K562 (cell line): ENCODE data around the gene FAM167B. TPM values are rescaled to one million over a fixed set of nuclear protein-coding genes. Genes with fewer than 3 reads are reported as not detected.

ENCODE experiments used
- CCNT2 ChIP-seq: IDR thresholded peaks from 2 replicates; pipeline ENCODE4 v1.6.1; 2011; ENCODE audit warnings: borderline replicate concordance, low read depth, mild to moderate bottlenecking, moderate library complexity, mixed read lengths, low read length; ENCODE audit not compliant: insufficient read length; ENCODE audit errors: extremely low read depth
- LARP7 ChIP-seq: fragments of 450-650 bp; IDR thresholded peaks from 2 replicates; pipeline ENCODE4 v1.6.1; 2016
- MCM7 ChIP-seq, 2 experiments: fragments of 450-650 bp; IDR thresholded peaks; 2 replicates each; pipeline ENCODE4 v1.6.1; 2016 to 2018
- RFX5 ChIP-seq: IDR thresholded peaks from 2 replicates; pipeline ENCODE4 v1.6.1; 2011; ENCODE audit warnings: low read depth, mild to moderate bottlenecking, improper control_type of control experiment, low read length
- XRCC4 ChIP-seq: IDR thresholded peaks from one replicate; pipeline ENCODE4 v1.6.1; 2011; ENCODE audit not compliant: insufficient read depth, insufficient read length; ENCODE audit errors: extremely low read depth
- YY1 ChIP-seq, 3 experiments: IDR thresholded peaks; 2 replicates each; pipeline ENCODE4 v1.6.1; 2011; ENCODE audit warnings: low read length in 2 of 3, mild to moderate bottlenecking in 2 of 3, moderate library complexity in 2 of 3, borderline replicate concordance in 1 of 3, control low read depth in 1 of 3, low read depth in 1 of 3; ENCODE audit not compliant: insufficient read depth in 3 of 3, insufficient replicate concordance in 2 of 3, control insufficient read depth in 1 of 3, insufficient read length in 1 of 3; ENCODE audit errors: extremely low read depth in 1 of 3
- ZNF324 ChIP-seq: fragments of 250-450 bp; sonication (Bioruptor Pico); IDR thresholded peaks from 2 replicates; pipeline ENCODE4 v1.4.0; 2020; ENCODE audit warnings: mild to moderate bottlenecking
- ZNF717 ChIP-seq: fragments of 250-450 bp; sonication (Bioruptor Pico); IDR thresholded peaks from 2 replicates; pipeline ENCODE4 v1.5.0; 2021
- ZNF780A ChIP-seq: fragments of 250-450 bp; sonication (Bioruptor Pico); IDR thresholded peaks from 2 replicates; pipeline ENCODE4 v1.5.0; 2021; ENCODE audit warnings: mild to moderate bottlenecking
- polyA plus RNA-seq, 8 experiments: library from polyadenylated mRNA; depleted of rRNA in 4 of 8; stranded (reverse) in 5 of 8; unstranded in 3 of 8; fragments of >200 nt; fragmentation: Nextera tagmentation in 2 of 8; fragmentation: Illumina TruSeq in 1 of 8; extraction: Ambion mirVana in 2 of 8; extraction: Trizol in 1 of 8; gene quantifications; 2 replicates each; pipeline versions ENCODE4 v1.2.1 to v1.2.3, GENCODE V29; 2011 to 2014; ENCODE audit warnings: inconsistent platforms in 1 of 8, missing spikeins in 1 of 8
- total RNA-seq, 7 experiments: library from RNA; depleted of rRNA in 6 of 7; stranded (reverse); fragments of >200 nt in 6 of 7; fragmentation: Illumina TruSeq in 2 of 7; extraction: Trizol in 2 of 7; gene quantifications; 2 replicates each; pipeline versions ENCODE4 v1.2.1 to v1.2.3, GENCODE V29; 2011 to 2021; ENCODE audit warnings: low replicate concordance in 1 of 7
- TF ChIP-seq, protein P1 (sequence below): fragments of 450-650 bp; IDR thresholded peaks from 2 replicates; pipeline ENCODE4 v1.6.1; 2016; ENCODE audit warnings: mild to moderate bottlenecking, moderate library complexity
- TF ChIP-seq, protein P2 (sequence below): sonication (generic); formaldehyde crosslinking; IDR thresholded peaks from 2 replicates; pipeline ENCODE4 v1.8.0; 2023; ENCODE audit warnings: mild to moderate bottlenecking, missing genetic modification reagents
- TF ChIP-seq, protein P3 (sequence below): conservative IDR thresholded peaks from 2 replicates; pipeline ENCODE4 v1.6.1; 2011; ENCODE audit warnings: low read depth, mild to moderate bottlenecking, low read length; ENCODE audit not compliant: control insufficient read depth

FAM167B gene
- total and polyA plus RNA-seq, 9 of the 15 experiments (the other 6 are each of a cell fraction or from before 2014, with no cell fraction given) = not detected

- TF ChIP-seq, protein P1, sequence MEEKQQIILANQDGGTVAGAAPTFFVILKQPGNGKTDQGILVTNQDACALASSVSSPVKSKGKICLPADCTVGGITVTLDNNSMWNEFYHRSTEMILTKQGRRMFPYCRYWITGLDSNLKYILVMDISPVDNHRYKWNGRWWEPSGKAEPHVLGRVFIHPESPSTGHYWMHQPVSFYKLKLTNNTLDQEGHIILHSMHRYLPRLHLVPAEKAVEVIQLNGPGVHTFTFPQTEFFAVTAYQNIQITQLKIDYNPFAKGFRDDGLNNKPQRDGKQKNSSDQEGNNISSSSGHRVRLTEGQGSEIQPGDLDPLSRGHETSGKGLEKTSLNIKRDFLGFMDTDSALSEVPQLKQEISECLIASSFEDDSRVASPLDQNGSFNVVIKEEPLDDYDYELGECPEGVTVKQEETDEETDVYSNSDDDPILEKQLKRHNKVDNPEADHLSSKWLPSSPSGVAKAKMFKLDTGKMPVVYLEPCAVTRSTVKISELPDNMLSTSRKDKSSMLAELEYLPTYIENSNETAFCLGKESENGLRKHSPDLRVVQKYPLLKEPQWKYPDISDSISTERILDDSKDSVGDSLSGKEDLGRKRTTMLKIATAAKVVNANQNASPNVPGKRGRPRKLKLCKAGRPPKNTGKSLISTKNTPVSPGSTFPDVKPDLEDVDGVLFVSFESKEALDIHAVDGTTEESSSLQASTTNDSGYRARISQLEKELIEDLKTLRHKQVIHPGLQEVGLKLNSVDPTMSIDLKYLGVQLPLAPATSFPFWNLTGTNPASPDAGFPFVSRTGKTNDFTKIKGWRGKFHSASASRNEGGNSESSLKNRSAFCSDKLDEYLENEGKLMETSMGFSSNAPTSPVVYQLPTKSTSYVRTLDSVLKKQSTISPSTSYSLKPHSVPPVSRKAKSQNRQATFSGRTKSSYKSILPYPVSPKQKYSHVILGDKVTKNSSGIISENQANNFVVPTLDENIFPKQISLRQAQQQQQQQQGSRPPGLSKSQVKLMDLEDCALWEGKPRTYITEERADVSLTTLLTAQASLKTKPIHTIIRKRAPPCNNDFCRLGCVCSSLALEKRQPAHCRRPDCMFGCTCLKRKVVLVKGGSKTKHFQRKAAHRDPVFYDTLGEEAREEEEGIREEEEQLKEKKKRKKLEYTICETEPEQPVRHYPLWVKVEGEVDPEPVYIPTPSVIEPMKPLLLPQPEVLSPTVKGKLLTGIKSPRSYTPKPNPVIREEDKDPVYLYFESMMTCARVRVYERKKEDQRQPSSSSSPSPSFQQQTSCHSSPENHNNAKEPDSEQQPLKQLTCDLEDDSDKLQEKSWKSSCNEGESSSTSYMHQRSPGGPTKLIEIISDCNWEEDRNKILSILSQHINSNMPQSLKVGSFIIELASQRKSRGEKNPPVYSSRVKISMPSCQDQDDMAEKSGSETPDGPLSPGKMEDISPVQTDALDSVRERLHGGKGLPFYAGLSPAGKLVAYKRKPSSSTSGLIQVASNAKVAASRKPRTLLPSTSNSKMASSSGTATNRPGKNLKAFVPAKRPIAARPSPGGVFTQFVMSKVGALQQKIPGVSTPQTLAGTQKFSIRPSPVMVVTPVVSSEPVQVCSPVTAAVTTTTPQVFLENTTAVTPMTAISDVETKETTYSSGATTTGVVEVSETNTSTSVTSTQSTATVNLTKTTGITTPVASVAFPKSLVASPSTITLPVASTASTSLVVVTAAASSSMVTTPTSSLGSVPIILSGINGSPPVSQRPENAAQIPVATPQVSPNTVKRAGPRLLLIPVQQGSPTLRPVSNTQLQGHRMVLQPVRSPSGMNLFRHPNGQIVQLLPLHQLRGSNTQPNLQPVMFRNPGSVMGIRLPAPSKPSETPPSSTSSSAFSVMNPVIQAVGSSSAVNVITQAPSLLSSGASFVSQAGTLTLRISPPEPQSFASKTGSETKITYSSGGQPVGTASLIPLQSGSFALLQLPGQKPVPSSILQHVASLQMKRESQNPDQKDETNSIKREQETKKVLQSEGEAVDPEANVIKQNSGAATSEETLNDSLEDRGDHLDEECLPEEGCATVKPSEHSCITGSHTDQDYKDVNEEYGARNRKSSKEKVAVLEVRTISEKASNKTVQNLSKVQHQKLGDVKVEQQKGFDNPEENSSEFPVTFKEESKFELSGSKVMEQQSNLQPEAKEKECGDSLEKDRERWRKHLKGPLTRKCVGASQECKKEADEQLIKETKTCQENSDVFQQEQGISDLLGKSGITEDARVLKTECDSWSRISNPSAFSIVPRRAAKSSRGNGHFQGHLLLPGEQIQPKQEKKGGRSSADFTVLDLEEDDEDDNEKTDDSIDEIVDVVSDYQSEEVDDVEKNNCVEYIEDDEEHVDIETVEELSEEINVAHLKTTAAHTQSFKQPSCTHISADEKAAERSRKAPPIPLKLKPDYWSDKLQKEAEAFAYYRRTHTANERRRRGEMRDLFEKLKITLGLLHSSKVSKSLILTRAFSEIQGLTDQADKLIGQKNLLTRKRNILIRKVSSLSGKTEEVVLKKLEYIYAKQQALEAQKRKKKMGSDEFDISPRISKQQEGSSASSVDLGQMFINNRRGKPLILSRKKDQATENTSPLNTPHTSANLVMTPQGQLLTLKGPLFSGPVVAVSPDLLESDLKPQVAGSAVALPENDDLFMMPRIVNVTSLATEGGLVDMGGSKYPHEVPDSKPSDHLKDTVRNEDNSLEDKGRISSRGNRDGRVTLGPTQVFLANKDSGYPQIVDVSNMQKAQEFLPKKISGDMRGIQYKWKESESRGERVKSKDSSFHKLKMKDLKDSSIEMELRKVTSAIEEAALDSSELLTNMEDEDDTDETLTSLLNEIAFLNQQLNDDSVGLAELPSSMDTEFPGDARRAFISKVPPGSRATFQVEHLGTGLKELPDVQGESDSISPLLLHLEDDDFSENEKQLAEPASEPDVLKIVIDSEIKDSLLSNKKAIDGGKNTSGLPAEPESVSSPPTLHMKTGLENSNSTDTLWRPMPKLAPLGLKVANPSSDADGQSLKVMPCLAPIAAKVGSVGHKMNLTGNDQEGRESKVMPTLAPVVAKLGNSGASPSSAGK = no peak; the same call in 1 of the 2 replicates
- peak in 2 of 3 experiments; percentile 78 to 90 for TF ChIP-seq YY1 (IDR thresholded peaks at IDR 0.05; ENCODE audit: borderline replicate concordance in 1 of 3, control insufficient read depth in 1 of 3, extremely low read depth in 1 of 3, insufficient read depth in 3 of 3, insufficient read length in 1 of 3, insufficient replicate concordance in 2 of 3, low read depth in 1 of 3, low read length in 2 of 3)
- TF ChIP-seq LARP7 = no peak
- TF ChIP-seq, protein P2, sequence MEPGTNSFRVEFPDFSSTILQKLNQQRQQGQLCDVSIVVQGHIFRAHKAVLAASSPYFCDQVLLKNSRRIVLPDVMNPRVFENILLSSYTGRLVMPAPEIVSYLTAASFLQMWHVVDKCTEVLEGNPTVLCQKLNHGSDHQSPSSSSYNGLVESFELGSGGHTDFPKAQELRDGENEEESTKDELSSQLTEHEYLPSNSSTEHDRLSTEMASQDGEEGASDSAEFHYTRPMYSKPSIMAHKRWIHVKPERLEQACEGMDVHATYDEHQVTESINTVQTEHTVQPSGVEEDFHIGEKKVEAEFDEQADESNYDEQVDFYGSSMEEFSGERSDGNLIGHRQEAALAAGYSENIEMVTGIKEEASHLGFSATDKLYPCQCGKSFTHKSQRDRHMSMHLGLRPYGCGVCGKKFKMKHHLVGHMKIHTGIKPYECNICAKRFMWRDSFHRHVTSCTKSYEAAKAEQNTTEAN (CRISPR knock-in tag) = no peak
- TF ChIP-seq CCNT2 = peak; percentile 89
- TF ChIP-seq XRCC4 = no peak
- no peak for TF ChIP-seq RFX5
- no peak for TF ChIP-seq MCM7 (IDR thresholded peaks at IDR 0.05)
- no peak for TF ChIP-seq ZNF324 (CRISPR knock-in tag)
- no peak for TF ChIP-seq ZNF780A (CRISPR knock-in tag)
- no peak for TF ChIP-seq ZNF717 (CRISPR knock-in tag)
- TF ChIP-seq, protein P3, sequence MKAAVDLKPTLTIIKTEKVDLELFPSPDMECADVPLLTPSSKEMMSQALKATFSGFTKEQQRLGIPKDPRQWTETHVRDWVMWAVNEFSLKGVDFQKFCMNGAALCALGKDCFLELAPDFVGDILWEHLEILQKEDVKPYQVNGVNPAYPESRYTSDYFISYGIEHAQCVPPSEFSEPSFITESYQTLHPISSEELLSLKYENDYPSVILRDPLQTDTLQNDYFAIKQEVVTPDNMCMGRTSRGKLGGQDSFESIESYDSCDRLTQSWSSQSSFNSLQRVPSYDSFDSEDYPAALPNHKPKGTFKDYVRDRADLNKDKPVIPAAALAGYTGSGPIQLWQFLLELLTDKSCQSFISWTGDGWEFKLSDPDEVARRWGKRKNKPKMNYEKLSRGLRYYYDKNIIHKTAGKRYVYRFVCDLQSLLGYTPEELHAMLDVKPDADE = peak; percentile 74; the same call in 1 of the 2 replicates
Measured at GRCh38 chr1:32205401-32206370, 41.3 kb upstream of the FAM167B start, which contains the start of gene IQCC (continued).
